ENCODE data around the gene GBE1.

The GBE1 gene

DNA sequence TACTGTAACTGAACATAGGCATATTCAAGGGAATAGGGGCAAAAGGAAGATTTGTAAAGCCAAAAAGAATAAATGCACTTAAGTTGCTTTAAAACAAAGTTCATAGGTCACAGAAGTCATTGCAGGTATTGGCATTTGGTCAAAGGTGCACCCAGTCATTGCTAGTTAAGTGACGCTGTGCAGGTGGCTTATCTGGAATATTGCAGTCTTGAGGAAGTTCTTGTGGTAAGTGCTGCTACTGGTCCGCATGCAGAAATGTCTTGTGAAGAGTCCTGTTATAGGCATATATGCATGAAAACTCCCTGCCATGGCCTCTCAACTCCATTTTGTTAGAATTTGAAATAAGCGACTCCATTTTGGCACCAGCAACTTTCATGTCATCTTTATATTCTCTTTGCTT lies 293.1 kb downstream of the GBE1 start:
- no peak for DNase-seq (ENCODE audit: low spot score)

DNA sequence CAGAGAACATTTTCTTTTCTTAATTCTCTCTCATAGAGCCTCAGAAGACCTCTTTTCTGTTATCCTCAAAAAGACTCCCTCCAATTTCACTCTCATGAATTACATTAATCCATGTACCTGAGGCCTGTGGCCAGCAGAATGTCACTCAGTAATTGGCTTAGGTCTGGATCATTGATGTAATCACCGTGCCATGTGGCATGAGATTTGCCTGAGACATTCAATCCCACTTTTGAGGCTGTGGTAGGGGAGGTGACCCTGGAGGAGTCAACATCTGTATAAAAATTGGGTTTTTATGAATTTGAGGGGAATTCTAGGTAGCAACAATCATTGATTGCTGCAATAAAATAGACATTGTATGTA lies 295.3 kb downstream of the GBE1 start:
- no peak for DNase-seq (ENCODE audit: low spot score)

DNA sequence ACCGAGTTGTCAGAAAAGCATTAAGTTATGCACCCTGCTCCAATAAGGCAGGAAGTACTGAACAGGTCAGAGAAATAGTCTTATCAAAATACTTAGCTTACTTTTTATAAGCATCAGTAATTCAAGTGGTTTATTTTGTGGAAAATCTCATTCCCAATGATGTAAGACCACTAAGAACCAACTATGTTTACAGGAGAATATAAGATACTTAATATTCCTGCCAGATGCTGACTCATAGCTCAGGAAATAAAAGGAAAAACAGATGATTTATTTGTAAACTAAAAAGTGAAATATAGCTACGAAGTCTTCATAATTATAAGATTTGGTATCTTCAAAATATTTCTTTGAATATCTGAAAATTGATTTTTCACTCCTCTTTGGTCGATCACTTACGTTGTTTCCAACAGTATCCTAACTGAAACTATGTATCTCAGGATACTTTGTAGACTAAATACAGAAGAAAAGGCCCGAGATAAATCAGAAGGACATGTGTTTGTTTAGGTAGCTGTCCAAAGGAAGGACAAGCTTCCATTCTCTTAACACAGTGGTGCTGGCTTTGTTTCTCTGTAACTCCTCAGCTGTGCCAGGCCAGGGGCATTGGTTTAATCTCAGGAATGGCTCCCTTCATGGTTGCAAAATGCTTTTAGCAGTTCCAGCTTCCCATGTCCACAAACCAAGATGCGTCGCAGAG lies 295.8 kb downstream of the GBE1 start:
- DNase-seq (ENCODE audit: low spot score), result no peak

DNA sequence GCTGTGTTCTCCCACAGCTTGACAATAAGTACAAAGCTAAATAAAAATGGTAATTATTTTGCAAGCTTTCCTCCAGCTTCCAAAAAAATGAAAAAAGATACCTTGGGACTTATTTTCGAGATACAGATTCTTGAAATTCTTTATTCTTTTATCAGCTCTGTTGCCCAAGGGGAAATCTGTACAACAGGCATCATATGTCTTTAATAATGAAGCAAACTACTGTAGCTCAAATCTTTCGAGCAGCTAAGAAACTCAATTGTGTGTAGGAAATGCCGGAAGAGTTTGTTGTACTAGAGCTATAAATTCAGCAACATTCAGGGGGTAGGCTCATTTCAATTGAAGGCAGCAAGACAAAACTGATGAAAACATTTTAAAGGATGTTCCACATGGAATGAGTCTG lies 297.7 kb downstream of the GBE1 start:
- DNase-seq (ENCODE audit: low spot score), result no peak

DNA sequence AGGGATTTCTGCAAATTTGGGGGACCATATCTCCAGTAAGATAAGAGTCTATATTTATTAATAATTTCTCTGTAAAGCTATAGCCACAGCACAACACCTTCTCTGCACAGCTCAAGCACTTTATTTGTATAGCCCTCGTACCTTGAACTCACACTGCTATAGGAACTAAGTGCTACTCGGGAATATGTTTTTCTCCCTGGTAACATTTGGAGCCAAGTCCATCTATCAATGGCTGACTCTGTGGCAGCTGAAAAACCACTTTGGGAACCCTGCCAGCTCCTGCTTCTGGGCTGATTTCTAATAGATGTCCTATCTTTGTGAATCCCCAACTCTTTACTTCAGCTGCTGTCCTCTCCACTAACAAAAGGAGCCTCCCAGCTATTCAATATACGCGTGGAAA lies 298.5 kb downstream of the GBE1 start:
- DNase-seq (ENCODE audit: low spot score), result no peak

DNA sequence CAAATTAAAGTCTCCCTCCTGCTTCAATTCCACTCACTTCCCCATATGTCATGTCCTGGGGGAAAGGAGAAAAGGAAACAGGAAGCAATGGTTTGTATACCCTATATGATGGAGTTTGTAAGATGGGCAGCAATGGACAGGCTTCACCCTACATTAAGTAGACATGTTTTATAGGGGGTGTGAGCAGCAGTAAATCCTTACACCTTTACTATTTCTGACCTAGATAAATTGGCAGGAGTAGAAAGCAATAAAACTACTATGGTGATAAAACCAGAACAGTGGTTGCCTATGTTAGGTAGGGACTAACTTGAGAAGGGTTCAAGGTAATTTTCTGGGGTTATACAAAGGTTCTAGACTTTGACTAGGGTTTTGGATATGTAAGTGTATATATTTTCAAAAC lies 301.7 kb downstream of the GBE1 start:
- no peak for DNase-seq (ENCODE audit: low spot score)

DNA sequence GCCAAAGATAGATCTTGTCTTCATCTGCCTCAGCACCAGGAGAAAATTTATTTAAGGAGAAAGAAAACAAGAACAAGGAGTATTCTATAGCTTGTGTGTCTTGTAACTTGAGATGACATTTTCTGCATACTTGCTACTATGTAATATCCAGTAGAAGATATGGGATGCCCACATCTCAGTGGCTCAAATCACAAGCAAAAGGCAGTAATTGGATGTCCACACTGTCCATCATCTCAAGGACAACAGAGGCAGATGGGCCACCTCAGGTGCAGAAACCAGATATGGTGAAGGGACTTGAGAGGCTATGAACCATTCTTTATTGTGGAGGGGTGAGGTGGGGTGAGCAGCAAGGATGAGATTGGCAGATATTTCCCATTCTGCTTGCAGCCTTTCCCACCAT lies 309.0 kb downstream of the GBE1 start:
- no peak for DNase-seq (ENCODE audit: low spot score)

DNA sequence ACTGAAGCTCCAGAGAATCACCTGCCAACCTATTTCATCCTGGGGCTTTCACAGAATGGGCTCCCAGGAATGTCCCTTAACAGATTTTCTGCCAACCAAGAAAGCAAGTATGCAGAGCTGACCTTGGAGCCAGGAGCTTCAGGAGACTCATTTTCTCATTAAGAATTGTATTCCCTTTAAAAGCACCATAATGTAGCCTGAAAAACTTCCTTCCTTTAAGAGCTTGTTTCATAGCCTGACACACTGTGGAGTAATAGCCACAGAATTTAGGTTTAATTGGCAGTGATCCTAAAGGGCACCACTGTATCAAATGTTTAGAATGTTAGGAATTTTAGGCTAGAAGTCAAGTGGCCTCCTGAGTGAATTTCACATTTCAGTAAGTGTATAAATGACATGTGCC lies 309.8 kb downstream of the GBE1 start:
- DNase-seq (ENCODE audit: low spot score), result no peak

DNA sequence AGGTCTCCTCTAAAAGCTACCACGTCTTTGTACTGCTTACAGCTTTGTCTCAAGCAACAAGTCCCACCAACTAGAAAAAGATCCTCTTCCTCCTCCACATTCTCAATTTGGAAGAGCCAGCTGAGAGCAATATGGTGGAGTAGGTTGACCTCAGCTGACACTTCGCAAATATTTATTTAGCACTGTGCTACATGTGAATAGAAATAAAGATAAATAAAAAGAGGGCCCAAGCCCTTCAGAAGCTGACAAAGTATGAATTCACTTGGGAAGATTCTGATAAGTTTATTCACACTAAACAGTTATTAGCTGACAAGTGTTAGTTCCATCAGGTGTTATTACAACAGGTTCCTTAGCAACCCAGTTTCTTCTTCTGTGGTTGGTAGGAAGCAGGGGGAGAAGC lies 310.3 kb downstream of the GBE1 start:
- DNase-seq (ENCODE audit: low spot score), result no peak

DNA sequence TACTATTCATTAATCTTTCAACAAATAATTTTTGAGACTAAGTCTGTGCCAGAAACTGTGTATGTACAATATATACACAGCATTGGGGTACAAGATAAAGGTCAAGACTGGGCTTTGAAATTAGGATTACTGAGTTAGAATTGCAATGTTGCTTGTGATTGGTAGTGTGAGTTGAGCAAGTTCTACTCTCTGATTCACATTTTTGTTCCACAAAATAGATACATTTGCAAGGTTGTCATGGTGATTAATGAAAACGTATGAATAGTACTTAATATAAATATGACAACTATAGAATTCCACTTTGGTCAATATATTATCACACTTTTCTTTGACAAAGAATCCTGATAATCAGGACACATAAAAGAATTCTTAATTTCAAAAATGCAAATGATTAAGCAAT lies 314.6 kb downstream of the GBE1 start:
- no peak for DNase-seq (ENCODE audit: low spot score)

DNA sequence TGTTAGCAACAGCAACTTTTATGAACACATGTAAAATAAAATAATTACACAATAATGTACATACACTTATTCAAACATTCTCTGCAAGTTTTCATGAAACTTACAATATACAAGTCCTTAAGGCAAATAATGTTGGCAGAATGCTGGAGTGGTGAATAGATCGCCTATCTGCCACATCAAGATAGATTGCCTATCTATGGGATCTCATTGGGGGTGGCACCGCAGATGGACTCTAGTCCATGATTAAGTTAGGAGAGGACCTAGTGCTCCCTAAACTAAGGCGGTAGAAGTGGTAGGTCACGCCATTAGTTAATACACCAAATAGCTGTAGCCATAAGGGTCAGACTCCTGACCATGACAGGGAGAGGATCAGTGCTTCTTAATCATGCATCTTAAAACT lies 315.7 kb downstream of the GBE1 start:
- DNase-seq (ENCODE audit: low spot score), result no peak

DNA sequence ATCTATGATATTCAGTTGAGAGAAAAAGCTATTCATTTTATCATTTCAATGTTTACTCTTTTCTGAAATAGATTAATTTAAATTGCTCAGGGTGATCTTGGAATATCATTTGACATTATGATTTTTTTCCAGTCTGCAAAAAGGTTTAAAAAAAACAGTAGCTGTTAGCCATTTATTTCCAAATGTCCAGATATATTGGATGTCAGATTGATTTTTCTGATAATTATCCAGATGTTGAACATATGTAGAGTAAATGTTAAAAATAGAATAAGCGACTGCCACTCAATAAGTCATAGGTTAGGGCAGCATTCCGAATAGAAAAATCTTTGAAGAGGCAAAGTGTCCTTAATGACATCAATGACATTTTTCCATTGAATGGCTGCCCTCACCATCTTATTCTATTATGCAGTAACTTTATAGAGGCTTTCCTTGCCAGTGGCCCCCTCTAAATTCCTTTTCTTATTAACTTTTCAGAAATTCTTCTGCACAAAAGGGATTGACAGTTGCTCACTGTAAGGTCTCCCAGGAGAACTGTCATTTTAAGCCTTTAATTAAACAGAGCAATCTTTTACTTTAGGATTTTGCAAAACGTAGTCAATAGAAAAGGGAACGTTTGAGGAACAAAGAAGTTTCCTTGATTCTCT lies 316.5 kb downstream of the GBE1 start:
- no peak for DNase-seq (ENCODE audit: low spot score)

DNA sequence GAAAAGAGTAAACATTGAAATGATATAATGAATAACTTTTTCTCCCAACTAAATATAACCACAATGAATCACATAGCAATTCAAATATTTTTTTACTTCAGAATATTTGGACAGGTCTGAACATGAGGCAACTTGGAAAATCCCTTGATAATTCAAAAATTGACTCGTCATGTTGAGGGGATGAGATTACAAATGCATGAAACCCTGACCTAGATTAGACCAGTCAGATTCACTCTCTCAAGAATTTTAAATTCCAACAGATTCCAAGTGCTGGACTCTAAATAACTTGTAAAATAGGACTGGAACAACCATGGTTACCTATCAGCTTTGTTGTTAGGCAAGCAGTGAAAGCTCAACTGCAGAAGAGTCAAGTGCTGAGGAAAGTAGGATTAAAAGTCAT lies 317.5 kb downstream of the GBE1 start:
- DNase-seq (ENCODE audit: low spot score), result no peak

DNA sequence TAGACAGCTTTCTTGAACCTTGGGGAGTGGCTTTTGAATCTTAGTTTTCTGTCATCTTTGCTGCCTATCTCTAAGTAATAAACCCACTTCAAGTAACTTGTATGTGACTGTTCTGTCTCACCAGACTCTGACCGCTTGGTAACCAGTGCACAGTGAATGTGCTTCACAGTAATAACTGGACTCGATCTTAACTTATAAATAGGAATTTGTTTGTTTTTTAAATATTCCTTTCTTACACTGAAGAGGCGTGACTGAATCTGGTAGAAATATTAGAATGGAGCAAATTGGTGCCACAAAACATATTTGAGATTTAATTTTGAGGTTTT lies 318.0 kb downstream of the GBE1 start:
- DNase-seq (ENCODE audit: low spot score), result no peak

DNA sequence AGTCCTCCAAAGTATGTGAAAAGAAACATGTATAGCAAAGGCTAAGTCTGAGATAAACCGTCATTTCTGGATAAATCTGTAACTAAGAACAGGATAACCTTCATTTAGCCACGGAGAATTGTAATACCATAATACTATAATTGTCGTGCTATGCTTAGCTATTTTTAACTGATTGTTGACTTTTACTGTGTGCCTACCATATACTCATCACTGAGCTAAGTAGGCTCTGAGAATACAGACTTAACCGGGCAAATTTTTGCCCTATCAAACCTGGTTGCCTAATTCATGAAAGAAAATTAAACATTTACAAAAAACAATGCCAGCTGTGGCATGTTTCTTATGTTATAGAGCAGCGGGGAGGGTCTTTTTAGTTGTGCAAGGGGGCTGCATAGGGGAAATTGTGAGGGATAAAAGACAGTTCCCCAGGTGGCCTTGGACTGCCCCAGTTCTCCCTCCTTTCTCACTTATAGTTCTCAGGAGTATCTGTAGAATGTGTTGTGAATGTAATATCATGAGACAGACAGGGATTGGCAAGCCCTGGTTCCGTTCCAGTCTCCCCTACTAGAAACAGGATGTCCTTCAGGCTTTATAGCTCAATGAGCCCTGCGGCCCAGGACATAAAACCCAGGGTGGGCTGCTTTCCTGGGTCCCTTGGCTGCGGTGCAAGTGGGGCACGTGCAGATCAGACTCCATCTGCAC lies 318.5 kb downstream of the GBE1 start:
- no peak for DNase-seq (ENCODE audit: low spot score)

DNA sequence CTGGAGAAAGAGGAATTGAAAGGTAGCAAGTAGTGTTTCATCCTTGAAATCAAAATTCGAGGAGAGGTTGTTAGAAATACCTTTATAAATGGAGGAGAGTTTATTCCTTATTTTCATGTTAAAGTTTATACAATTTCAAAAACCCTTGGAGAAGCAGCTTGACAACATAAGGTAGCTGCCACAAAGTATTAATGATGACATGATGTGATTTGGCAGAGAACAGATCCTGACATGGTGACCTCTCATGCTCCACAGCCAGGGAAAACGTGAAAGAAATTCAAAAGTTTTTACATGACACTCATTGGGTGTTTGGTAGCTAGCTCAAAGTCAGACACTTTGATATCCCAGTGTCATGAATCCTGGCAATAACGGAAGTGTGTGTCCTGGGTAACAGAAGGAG lies 320.8 kb downstream of the GBE1 start:
- DNase-seq (ENCODE audit: low spot score), result no peak
